NCI-H1417 treated with DMSO at 0.1 percent for 48 hours (cell line): ENCODE measurements around the gene RCE1.
A peak's percentile ranks its signal among the peaks of the same experiment; 100 is the strongest.
"Not testable (repeated sequence)": the region's sequence is repeated elsewhere in the genome, so short reads cannot be mapped to it uniquely, and the experiment has no call there.

ENCODE experiments used
- DNase-seq: peaks from one replicate; lab custom pipeline; 2025; lab: John Stamatoyannopoulos, UW

Gene RCE1

GRCh38 chr11:66842896-66843775, at the start of gene RCE1:
Gene RCE1 (plus strand): TSS chr11:66843441. CDS start chr11:66843456, 15 bp downstream.
- peak; percentile 51 for DNase-seq

DNA sequence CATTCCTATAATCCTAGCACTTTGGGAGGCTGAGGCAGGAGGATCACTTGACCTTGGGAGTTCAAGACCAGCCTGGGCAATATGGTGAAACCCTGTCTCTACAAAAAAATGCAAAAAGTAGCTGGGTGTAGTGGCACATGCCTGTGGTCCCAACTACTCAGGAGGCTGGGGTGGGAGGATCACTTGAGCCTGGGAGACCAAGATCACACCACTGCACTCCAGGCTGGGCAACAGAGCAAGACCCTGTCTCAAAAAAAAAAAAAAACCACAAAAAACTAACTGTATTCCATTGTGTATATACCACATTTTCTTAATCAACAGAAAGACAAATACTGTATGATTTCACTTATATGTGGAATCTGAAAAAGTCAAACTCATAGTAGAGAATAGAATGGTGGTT, 43.4 kb upstream of the RCE1 start:
- DNase-seq = not testable (repeated sequence)

- DNase-seq = no peak
Measured at GRCh38 chr11:66800720-66801428, 42.4 kb upstream of the RCE1 start.

DNA sequence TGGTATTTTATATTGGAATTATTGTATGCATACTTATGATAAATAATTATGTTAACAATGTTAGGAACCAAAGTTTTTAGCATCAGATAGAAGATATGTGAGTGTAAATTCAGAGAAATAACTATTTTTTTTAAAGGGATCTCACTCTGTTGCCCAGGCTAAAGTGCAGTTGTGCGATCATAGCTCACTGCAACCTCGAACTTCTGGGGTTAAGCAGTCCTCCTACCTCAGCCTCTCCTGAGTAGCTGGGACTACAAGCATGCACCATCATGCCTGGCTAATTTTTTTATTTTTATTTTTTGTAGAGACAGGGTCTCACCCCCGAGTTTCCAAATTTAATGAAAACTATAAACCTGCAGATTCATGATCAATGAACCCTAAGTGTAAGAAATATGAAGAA, 33.6 kb upstream of the RCE1 start:
- DNase-seq = no peak

DNA sequence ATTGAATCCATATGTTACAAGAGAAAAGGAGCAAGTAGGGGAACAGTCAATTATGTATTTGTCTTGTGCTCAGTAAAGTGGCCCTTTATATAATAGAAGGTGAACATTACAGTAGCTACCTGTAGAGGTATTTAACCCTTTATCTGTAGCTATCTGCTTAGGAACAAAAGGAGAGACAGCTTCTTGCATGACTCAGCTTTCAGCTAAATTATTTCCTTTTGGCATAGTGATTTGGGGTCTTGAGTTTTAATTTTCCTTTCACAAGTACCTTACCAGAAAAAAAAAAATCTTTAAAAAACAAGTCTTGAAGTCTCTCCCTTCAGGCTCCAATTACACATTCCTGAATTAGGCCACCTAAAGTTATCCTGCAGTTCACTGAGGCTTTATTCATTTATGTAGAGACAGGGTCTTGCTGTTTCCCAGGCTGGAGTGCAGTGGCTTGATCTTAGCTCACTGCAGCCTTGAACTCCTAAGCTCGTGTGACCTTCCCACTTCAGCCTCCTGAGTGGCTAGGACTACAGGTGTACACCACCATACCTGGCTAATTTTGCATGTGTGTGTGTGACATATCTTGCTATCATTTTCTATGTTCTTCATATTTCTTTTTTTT, 32.6 kb upstream of the RCE1 start:
- DNase-seq = no peak

DNA sequence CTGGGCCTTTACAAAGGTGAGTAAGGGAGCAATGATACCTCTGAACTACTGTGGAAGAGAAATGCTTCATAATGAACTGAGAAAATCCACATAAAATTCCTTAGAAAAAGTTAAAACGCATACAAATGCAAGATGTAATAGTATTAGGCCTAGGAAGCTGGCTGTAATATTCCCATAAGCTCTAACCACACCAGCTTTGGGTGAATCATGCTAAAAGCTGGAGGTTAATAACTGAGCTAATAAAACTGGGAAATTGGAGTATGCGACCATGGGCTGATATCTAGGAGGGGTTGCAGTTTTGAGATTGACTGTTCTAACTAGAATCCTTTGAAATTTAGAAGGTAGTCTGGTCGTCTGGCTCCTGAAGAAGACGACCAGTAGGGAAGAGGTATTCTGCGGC, 28.6 kb upstream of the RCE1 start:
- no peak for DNase-seq

DNA sequence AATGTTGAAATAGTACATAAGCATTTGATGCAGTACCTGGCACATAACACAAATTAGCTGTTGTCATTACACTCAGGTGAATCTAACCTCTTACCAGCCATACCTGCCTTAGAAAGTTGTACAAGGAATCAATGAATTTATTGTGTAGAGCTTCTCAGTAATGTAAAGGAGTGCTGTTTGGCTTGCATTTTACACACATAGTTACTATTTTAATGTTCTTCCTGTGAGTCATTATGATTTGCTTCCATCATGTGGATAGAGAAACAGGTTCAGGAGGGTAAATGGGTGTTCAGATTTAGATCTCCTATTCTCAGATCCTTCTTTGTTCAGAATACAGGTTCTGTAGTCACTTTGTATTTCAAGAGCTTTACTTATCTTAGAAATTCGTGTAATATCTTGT, 27.6 kb upstream of the RCE1 start:
- DNase-seq = no peak

DNA sequence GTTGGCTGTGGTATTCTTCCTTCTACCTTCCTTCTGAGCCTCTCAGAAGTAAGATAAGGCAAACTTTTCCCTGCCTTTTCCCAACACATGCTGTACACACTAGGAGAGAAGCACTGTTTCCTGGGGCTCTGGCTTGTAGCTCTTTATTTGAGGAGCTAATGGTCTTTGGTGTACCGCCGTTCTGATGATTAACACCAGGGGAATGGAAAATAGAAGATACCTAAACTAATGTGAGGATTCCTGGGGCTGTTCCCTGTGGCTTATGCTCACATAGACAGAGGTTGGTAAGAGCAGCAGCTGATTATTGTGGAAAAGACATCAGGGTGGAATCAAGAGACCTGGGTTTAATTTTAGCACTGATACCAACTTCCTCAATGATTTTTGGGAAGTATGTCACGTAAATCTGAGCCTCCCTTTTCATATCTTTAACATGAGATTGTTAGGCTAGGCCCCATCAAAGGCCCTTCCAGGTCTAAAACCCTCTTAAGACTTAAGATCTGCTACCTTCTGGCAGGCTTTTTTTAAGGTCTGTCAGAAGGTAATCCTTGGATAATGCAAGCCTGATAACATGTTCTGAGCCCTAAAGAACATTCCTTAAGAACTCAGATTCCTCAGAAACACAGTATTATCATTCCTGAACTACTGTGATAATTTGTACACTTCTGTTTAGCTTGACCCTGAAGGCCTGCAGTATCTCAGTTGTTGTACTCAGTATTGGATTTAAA, 24.8 kb upstream of the RCE1 start:
- no peak for DNase-seq

GRCh38 chr11:66820381-66820780, 22.9 kb upstream of the RCE1 start:
- no peak for DNase-seq

DNA sequence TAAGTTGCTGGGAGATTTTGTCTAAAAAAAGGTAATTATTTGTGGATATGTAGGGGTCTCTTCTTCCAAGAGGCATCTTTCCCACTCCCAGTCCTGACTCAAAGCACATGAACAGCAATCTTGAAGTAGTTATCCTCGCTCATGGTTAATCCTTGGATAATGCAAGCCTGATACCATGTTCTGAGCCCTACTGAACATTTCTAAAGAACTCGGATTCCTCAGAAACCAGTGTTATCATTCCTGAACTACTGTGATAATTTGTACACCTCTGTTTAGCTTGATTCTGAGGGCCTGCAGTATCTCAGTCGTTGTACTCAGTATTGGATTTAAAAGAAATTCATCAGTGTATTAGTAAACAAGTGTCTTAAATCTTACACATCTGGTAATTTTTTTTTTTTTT, 22.3 kb upstream of the RCE1 start:
- no peak for DNase-seq

- no peak for DNase-seq
Measured at GRCh38 chr11:66823700-66824099, 19.5 kb upstream of the RCE1 start.

GRCh38 chr11:66824573-66824972, 18.7 kb upstream of the RCE1 start:
- not testable (repeated sequence) for DNase-seq

DNA sequence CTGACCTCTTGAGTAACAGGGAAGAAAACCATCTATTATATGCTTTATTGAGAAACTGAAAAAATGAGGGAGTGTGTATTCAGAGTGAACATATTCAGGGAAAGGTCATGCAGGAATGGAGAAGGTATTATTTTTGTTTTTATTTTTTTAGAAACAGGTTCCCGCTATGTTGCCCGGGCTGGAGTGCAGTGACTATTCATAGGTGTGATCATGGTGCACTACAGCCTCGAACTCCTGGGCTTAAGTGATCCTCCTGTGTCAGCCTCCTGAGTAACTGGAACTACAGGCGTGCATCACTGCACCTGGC, 8.7 kb upstream of the RCE1 start:
- DNase-seq = no peak

GRCh38 chr11:66834943-66835342, 8.3 kb upstream of the RCE1 start:
- no peak for DNase-seq

DNA sequence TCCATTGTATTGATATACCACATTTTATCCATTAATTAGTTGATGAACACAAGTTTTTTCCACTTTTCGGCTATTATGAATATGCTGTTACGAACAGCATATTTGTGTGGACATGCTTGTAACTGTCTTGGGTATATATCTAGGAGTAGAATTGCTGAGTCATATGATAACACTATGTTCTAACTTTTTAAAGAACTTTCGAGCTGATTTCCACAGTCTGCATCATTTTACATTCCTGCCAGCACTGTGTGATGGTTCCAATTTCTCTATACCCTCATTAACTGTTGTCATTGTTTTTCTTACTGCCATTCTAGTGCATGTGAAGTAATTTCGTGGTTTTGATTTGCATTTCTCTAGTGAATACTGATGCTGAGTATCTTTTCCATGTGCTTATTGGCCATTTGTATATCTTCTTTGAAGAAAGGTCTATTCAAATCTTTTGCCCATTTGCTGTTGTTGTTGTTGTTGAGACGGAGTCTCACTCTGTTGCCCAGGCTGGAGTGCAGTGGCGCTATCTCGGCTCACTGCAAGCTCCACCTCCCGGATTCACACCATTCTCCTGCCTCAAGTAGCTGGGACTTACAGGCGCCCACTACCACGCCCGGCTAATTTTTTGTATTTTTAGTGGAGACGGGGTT, 7.4 kb upstream of the RCE1 start:
- DNase-seq = no peak

- DNase-seq = no peak
Measured at GRCh38 chr11:66840317-66841091, 2.7 kb upstream of the RCE1 start.

GRCh38 chr11:66841861-66842260, 1.4 kb upstream of the RCE1 start:
- DNase-seq = no peak

GRCh38 chr11:66842501-66842895, 743 bp upstream of the RCE1 start:
- DNase-seq = no peak

- no peak for DNase-seq
Measured at GRCh38 chr11:66843776-66844495, 695 bp downstream of the RCE1 start.

GRCh38 chr11:66844496-66845142, 1.4 kb downstream of the RCE1 start:
- no peak for DNase-seq
